GOT3 (cell line): Measurements from ENCODE around the gene ISY1.

Experiments used
- DNase-seq: peaks from one replicate; lab custom pipeline; 2025; ENCODE audit warnings: mixed read lengths; lab: John Stamatoyannopoulos, UW

Gene ISY1

DNA sequence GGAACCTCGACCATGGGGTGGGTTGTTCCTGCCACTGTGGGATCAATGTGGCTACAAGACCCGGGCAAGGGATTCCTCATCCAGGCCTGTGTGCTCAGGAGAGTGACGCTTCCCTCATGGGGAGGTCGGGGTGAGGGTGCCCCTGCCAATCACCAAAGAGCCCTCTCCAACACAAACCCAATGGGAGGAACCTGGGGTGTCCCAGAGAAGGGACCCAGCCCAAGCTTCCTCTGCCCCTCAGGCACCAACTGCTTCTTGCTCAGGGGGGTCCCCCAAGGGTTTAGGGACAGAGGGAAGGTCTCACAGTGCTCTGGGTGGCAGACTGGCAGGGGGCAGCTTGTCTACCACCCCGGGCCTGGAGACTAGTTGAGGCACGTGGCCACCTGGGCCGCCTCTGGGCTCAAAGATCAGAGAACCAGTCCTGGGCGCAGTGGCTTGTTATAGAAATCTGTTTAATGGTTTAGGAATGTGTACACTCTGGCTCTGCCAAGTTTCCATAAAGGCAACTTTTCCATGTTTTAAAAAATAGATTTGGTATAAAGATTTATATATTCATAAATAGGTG lies 73.6 kb downstream of the ISY1 start:
- DNase-seq, result no peak

DNA sequence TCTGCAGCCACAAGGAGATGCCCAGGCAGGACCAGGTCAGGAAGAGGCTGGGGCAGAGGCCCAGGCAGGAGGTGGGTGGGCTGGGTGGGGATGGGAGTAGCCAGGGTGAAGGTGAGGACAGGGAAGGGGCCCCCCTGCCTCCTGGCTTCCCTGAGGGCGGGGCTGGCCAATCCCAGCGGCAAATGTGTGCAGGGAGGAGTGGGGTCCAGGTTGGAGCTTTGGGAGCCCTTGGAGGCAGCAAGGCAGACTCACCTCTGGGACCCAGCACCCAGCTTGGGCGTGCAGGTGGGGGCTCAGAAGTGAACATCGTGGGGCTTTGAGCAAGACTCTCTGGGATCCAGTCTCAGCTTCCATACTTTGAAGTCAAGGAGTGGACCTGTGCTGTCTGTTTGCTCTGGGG lies 75.0 kb downstream of the ISY1 start:
- no peak for DNase-seq

DNA sequence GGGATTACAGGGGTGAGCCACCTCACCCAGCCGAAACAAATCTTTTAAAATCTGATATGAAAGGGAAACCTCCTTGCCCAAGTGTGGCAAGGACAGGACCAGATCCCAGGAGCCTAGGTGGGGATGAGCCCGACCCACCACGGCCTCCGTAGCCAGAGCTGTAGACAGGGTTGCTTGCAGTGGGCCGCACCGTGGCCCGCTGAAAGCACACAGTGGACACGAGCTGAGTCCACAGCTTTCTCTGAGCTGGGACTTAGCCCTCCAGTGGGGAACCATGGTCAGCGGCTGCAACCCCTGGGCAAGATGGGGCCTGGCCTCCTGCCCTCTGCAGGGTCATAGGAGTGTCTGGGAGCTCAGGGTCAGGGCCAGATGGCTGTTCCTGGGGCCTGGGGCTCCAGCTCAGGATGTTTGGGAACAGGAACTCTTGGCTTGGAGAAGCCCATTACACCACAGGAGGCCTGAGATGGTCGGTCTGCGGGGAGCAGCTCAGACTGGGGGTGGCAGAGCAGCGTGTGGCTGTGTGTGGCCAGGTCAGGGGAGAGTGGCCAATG lies 75.6 kb downstream of the ISY1 start:
- no peak for DNase-seq

DNA sequence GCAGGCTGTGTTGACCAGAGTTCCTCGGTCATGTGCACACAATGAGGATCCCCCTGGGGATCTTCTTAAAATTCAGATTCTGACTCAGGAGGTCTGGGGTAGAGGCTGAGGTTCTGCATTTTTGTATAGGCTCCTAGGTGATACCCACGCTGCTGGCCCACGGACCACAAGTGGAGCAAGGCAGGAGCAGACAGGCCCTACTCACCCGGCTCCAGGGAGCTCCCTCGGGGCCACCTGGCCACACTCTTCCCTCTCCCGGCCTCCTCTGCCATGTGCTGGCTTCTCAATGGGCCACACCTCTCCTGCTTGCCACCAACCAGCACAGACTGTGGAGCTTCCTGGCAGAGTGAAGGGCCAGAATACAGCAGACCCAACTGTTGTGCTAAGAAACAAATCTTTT lies 76.4 kb downstream of the ISY1 start:
- DNase-seq, result no peak

DNA sequence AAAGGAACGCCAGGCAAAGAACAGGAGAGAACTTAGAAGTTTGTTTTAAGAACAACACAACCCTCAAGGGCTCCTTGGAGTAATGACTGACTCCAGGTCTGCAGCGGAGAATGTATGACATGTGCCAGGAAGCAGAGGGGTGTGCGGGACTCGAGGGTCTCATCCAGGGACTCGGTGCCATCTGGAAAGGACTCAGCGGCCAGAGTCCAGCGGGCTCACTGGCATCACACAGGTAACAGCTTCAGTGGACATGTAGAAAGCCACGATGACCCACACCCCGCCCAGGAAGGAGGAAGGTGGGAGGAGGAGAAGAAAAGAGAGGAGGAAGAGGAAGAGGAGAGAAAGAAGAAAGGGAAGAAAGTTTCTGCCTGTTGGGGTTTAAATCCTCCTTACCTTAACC lies 78.8 kb downstream of the ISY1 start:
- DNase-seq, result no peak

DNA sequence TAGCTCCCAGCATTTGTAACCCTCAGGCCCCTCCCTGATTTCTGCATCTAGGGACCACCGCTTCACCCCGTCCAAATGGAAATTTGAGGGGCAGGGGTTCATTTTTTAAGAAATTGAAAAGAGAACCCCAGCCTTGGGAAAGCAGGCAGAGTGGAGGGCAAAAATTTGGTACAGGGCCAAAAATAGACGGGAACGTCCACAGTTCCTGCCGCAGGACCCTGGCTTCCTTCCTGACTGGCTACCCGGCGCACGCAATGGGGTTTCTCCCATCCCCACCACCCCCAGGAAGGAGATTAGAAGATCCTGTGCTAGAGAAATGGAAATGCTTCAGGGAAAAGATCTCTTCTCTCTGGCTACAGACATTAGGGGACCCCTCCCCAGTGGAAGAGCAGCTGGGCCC lies 79.4 kb downstream of the ISY1 start:
- DNase-seq, result no peak

DNA sequence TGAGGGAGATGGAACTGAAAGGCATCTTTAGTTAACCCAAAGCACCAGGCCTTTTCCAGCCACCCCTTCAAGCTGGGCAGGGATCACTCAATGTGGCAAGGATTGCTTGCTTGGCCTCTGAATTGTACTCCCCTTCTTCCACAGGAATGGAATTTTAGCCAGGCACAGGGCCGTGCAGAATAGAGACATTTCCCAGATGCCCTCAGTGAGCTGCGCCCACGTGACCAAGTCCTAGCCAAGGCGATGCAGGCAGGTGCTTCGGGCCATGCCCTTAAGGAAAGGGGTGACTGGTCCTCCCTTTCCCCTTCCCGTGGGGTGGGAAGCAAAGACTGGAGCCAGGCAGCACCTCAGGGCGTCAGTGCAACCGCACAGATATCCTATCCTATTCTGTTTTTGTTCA lies 82.4 kb downstream of the ISY1 start:
- no peak for DNase-seq
